K562 (cell line): ENCODE measurements around the gene UBXN1. TPM values are rescaled to one million over a fixed set of nuclear protein-coding genes. Genes with fewer than 3 reads are reported as not detected.
A peak's percentile ranks its signal among the peaks of the same experiment; 100 is the strongest.

Experiments used
- CHD1 ChIP-seq: fragments of 200-600 bp; sonication (generic); IDR thresholded peaks from one replicate; pipeline ENCODE4 v1.6.1; 2012; ENCODE audit warnings: mild to moderate bottlenecking, moderate library complexity, low read length, inconsistent platforms
- CTCFL ChIP-seq: IDR thresholded peaks from 2 replicates; pipeline ENCODE4 v1.6.1; 2011; ENCODE audit warnings: borderline replicate concordance, low read depth, mild to moderate bottlenecking, moderate library complexity, low read length; ENCODE audit not compliant: insufficient read depth, poor library complexity, severe bottlenecking
- KAT2B ChIP-seq: IDR thresholded peaks from one replicate; pipeline ENCODE4 v1.6.1; 2012; ENCODE audit warnings: low read depth, mild to moderate bottlenecking, control low read depth, inconsistent platforms, low read length, moderate library complexity
- MCM2 ChIP-seq: fragments of 450-650 bp; IDR thresholded peaks from 2 replicates; pipeline ENCODE4 v1.6.1; 2017; ENCODE audit warnings: low read depth, mild to moderate bottlenecking
- MTA2 ChIP-seq: fragments of 450-650 bp; IDR thresholded peaks from 2 replicates; pipeline ENCODE4 v1.6.1; 2016; ENCODE audit warnings: low read depth
- NR1H2 ChIP-seq: sonication (generic); formaldehyde crosslinking; IDR thresholded peaks from 2 replicates; pipeline ENCODE4 v1.4.0; 2020; ENCODE audit warnings: mild to moderate bottlenecking, missing genetic modification reagents
- PHF8 ChIP-seq: fragments of 200-600 bp; sonication (generic); IDR thresholded peaks from 2 replicates; pipeline ENCODE4 v1.6.1; 2012; ENCODE audit warnings: mixed run types, mild to moderate bottlenecking, inconsistent platforms, low read length, moderate library complexity, borderline replicate concordance
- POLR2G ChIP-seq: fragments of 200-400 bp; formaldehyde crosslinking; IDR thresholded peaks from 2 replicates; pipeline ENCODE4 v1.6.1; 2017; ENCODE audit warnings: low read depth, mild to moderate bottlenecking, antibody characterized with exemption, low read length, moderate library complexity
- SIN3A ChIP-seq, 2 experiments: fragments of 150-350 bp in 1 of 2; IDR thresholded peaks; 2 replicates each; pipeline ENCODE4 v1.6.1; 2011 to 2016; ENCODE audit warnings: borderline replicate concordance in 2 of 2, low read depth in 2 of 2, low read length in 2 of 2, mild to moderate bottlenecking in 2 of 2, moderate library complexity in 2 of 2; ENCODE audit not compliant: control insufficient read depth in 1 of 2
- TAF7 ChIP-seq: fragments of 450-650 bp; IDR thresholded peaks from 2 replicates; pipeline ENCODE4 v1.6.1; 2016; ENCODE audit warnings: missing genetic modification characterization, missing compliant biosample characterization
- TBP ChIP-seq: optimal IDR thresholded peaks from 2 replicates; pipeline ENCODE3; 2011; ENCODE audit warnings: low read depth, low read length, improper control_type of control experiment
- TRIM24 ChIP-seq, 2 experiments: fragments of 450-650 bp; IDR thresholded peaks; 2 replicates each; pipeline ENCODE4 v1.6.1; 2016
- VEZF1 ChIP-seq: fragments of 200-800 bp; sonication (Bioruptor generic); IDR thresholded peaks from 2 replicates; pipeline ENCODE4 v1.6.1; 2017; ENCODE audit warnings: missing genetic modification characterization, missing compliant biosample characterization
- ZBTB11 ChIP-seq, 3 experiments: fragments of 200-800 bp in 1 of 3; fragments of 250-450 bp in 1 of 3; fragments of 450-650 bp in 1 of 3; sonication (Bioruptor Pico) in 1 of 3; sonication (Bioruptor generic) in 1 of 3; formaldehyde crosslinking in 1 of 3; IDR thresholded peaks; 2 replicates each; pipeline versions ENCODE4 v1.6.1 to v1.8.0; 2016 to 2022; ENCODE audit warnings: mild to moderate bottlenecking in 2 of 3, missing genetic modification characterization in 2 of 3, missing compliant biosample characterization in 1 of 3, moderate library complexity in 1 of 3
- ZC3H11A ChIP-seq: IDR thresholded peaks from 2 replicates; pipeline ENCODE4 v1.6.1; 2012; ENCODE audit warnings: low read depth, low read length, improper control_type of control experiment
- ZNF3 ChIP-seq: fragments of 250-450 bp; sonication (Bioruptor Pico); IDR thresholded peaks from 2 replicates; pipeline ENCODE4 v1.5.0; 2021; ENCODE audit warnings: mild to moderate bottlenecking, moderate library complexity
- ZNF740 ChIP-seq, 3 experiments: fragments of 200-800 bp in 1 of 3; sonication (Bioruptor generic) in 1 of 3; sonication (generic) in 1 of 3; formaldehyde crosslinking in 1 of 3; IDR thresholded peaks; 2 replicates each; pipeline versions ENCODE4 v1.6.1 to v1.8.0; 2016 to 2022; ENCODE audit warnings: mild to moderate bottlenecking in 2 of 3, missing compliant biosample characterization in 2 of 3, missing genetic modification characterization in 2 of 3, missing genetic modification reagents in 1 of 3
- polyA plus RNA-seq, 8 experiments: library from polyadenylated mRNA; depleted of rRNA in 4 of 8; stranded (reverse) in 5 of 8; unstranded in 3 of 8; fragments of >200 nt; fragmentation: Nextera tagmentation in 2 of 8; fragmentation: Illumina TruSeq in 1 of 8; extraction: Ambion mirVana in 2 of 8; extraction: Trizol in 1 of 8; gene quantifications; 2 replicates each; pipeline versions ENCODE4 v1.2.1 to v1.2.3, GENCODE V29; 2011 to 2014; ENCODE audit warnings: inconsistent platforms in 1 of 8, missing spikeins in 1 of 8
- total RNA-seq, 7 experiments: library from RNA; depleted of rRNA in 6 of 7; stranded (reverse); fragments of >200 nt in 6 of 7; fragmentation: Illumina TruSeq in 2 of 7; extraction: Trizol in 2 of 7; gene quantifications; 2 replicates each; pipeline versions ENCODE4 v1.2.1 to v1.2.3, GENCODE V29; 2011 to 2021; ENCODE audit warnings: low replicate concordance in 1 of 7

The UBXN1 gene
- total and polyA plus RNA-seq, 9 of the 15 experiments (the other 6 are each of a cell fraction or from before 2014, with no cell fraction given) = 4.8 to 263 (median 99.7) TPM

- TF ChIP-seq ZNF3 (CRISPR knock-in tag) (no peak), TRIM24 (IDR thresholded peaks at IDR 0.05) (peak in 1 of 2 experiments; percentile 67; a peak in 2 of 4 replicates), CTCFL (no peak), TAF7 (tag) (peak; percentile 37; the same call in 1 of the 2 replicates), SIN3A (IDR thresholded peaks at IDR 0.05; ENCODE audit: borderline replicate concordance in 2 of 2, control insufficient read depth in 1 of 2, low read depth in 2 of 2, low read length in 2 of 2) (peak; percentile 83 to 88), PHF8 (peak; percentile 80), ZNF740 (CRISPR knock-in tag; IDR thresholded peaks at IDR 0.05) (no peak), ZNF740 (tag; IDR thresholded peaks at IDR 0.05) (no peak), KAT2B (no peak), CHD1 (peak; percentile 52), ZBTB11 (CRISPR knock-in tag; IDR thresholded peaks at IDR 0.05) (peak; percentile 47 to 95 (median 63); a peak in 4 of 6 replicates), TBP (peak; percentile 74), VEZF1 (CRISPR knock-in tag) (no peak), ZC3H11A (no peak), MTA2 (no peak), NR1H2 (CRISPR knock-in tag) (peak; percentile 88; the same call in 1 of the 2 replicates), POLR2G (peak; percentile 94), MCM2 (no peak)
Observed at GRCh38 chr11:62678770-62679696, at the start of gene UBXN1 (continued).
